SK-N-SH (cell line): ENCODE results near the gene OR10G8.

Experiments used
- CTCF ChIP-seq: fragments of 200-600 bp; sonication (generic); IDR thresholded peaks from 2 replicates; pipeline ENCODE4 v1.6.1; 2017; ENCODE audit warnings: antibody characterized with exemption, mild to moderate bottlenecking, moderate library complexity
- EP300 ChIP-seq, 2 experiments: IDR thresholded peaks; 2 replicates each; pipeline versions ENCODE4 v1.4.0 to v1.6.1; 2012; ENCODE audit warnings: borderline replicate concordance in 1 of 2, low read depth in 1 of 2, low read length in 1 of 2
- EZH2phosphoT487 ChIP-seq: fragments of 200-600 bp; sonication (generic); IDR thresholded peaks from 2 replicates; pipeline ENCODE4 v1.6.1; 2017; ENCODE audit warnings: low read depth, mixed run types, mild to moderate bottlenecking, antibody characterized with exemption, moderate library complexity, borderline replicate concordance
- FOXM1 ChIP-seq: IDR thresholded peaks from 2 replicates; pipeline ENCODE4 v1.4.0; 2012; ENCODE audit warnings: low read depth, mild to moderate bottlenecking
- GABPA ChIP-seq: IDR thresholded peaks from 2 replicates; pipeline ENCODE4 v1.4.0; 2012; ENCODE audit warnings: low read depth, mild to moderate bottlenecking
- JUND ChIP-seq: IDR thresholded peaks from 2 replicates; pipeline ENCODE4 v1.4.0; 2012
- MAX ChIP-seq: IDR thresholded peaks from 2 replicates; pipeline ENCODE4 v1.4.0; 2012; ENCODE audit warnings: low read depth
- NFIC ChIP-seq: IDR thresholded peaks from 2 replicates; pipeline ENCODE4 v1.4.0; 2012; ENCODE audit warnings: borderline replicate concordance
- NRF1 ChIP-seq: IDR thresholded peaks from 2 replicates; pipeline ENCODE4 v1.6.1; 2012; ENCODE audit warnings: low read depth, mild to moderate bottlenecking, low read length
- POLR2AphosphoS5 ChIP-seq: IDR thresholded peaks from 2 replicates; pipeline ENCODE4 v1.6.1; 2012; ENCODE audit warnings: low read depth, low read length
- RAD21 ChIP-seq: IDR thresholded peaks from 2 replicates; pipeline ENCODE4 v1.6.1; 2012; ENCODE audit warnings: mild to moderate bottlenecking, low read length
- REST ChIP-seq: IDR thresholded peaks from 2 replicates; pipeline ENCODE4 v1.6.1; 2012; ENCODE audit warnings: mild to moderate bottlenecking, low read depth, low read length, moderate library complexity
- YY1 ChIP-seq: IDR thresholded peaks from 2 replicates; pipeline ENCODE4 v1.4.0; 2012; ENCODE audit warnings: low read depth, mild to moderate bottlenecking
- ZBTB33 ChIP-seq: IDR thresholded peaks from 2 replicates; pipeline ENCODE4 v1.4.0; 2012; ENCODE audit warnings: low read depth, borderline replicate concordance

GRCh38 chr11:124043420-124043819, 16.8 kb downstream of the OR10G8 start:
- TF ChIP-seq POLR2AphosphoS5 (no peak), CTCF (no peak), REST (no peak), ZBTB33 (no peak), GABPA (no peak), EP300 (IDR thresholded peaks at IDR 0.05; ENCODE audit: borderline replicate concordance in 1 of 2, low read depth in 1 of 2, low read length in 1 of 2) (no peak), NRF1 (no peak), EZH2phosphoT487 (no peak), MAX (no peak), YY1 (no peak), FOXM1 (no peak), JUND (no peak), NFIC (no peak), RAD21 (no peak)
